ENCODE measurements around the gene PLEKHG7. TPM values are rescaled to one million over a fixed set of nuclear protein-coding genes. Genes with fewer than 3 reads are reported as not detected.

Gene PLEKHG7
- total RNA-seq, 1 donor from 2014 or later, result not detected

- Mint-ChIP-seq H3K4me3 (ENCODE audit: low read depth) (no peak overlapping the region), H3K9me3 (no peaks in the 10 kb centered on the region), H3K27me3 (ENCODE audit: low read depth) (peaks cover 2% of the 10 kb centered on the region), H3K27ac (no peak overlapping the region), H3K36me3 (ENCODE audit: low read depth) (no peaks in the 10 kb centered on the region), H3K4me1 (ENCODE audit: low read depth) (no peaks in the 10 kb centered on the region)
- DNase-seq (ENCODE audit: low spot score), result no peak
- intact Hi-C loops (cut with micrococcal nuclease), result no loop called here
These were observed 15.7 kb downstream of the PLEKHG7 start for GRCh38 chr12:92718483-92718990.

- Mint-ChIP-seq H3K36me3 (ENCODE audit: low read depth) (no peaks in the 10 kb centered on the region), H3K27me3 (ENCODE audit: low read depth) (peaks cover 4% of the 10 kb centered on the region), H3K27ac (no peak overlapping the region), H3K4me3 (ENCODE audit: low read depth) (no peak overlapping the region), H3K4me1 (ENCODE audit: low read depth) (no peaks in the 10 kb centered on the region), H3K9me3 (no peaks in the 10 kb centered on the region)
- no peak for DNase-seq (ENCODE audit: low spot score)
- intact Hi-C loops (cut with micrococcal nuclease), result no loop called here
These were observed 16.9 kb downstream of the PLEKHG7 start for GRCh38 chr12:92719674-92720073.

GRCh38 chr12:92721130-92721529, 18.3 kb downstream of the PLEKHG7 start:
- no peaks in the 10 kb centered on the region for H3K36me3 Mint-ChIP-seq (ENCODE audit: low read depth)
- no peak overlapping the region for H3K4me3 Mint-ChIP-seq (ENCODE audit: low read depth)
- intact Hi-C loops (cut with micrococcal nuclease), result no loop called here
- no peaks in the 10 kb centered on the region for H3K9me3 Mint-ChIP-seq
- H3K27ac Mint-ChIP-seq, result no peak overlapping the region
- peaks cover 5% of the 10 kb centered on the region for H3K27me3 Mint-ChIP-seq (ENCODE audit: low read depth)
- DNase-seq (ENCODE audit: low spot score), result no peak
- H3K4me1 Mint-ChIP-seq (ENCODE audit: low read depth), result no peaks in the 10 kb centered on the region

- no peak for DNase-seq (ENCODE audit: low spot score)
- peaks cover 5% of the 10 kb centered on the region for H3K27me3 Mint-ChIP-seq (ENCODE audit: low read depth)
- H3K36me3 Mint-ChIP-seq (ENCODE audit: low read depth), result no peaks in the 10 kb centered on the region
- no peak overlapping the region for H3K27ac Mint-ChIP-seq
- H3K4me3 Mint-ChIP-seq (ENCODE audit: low read depth), result no peak overlapping the region
- no peaks in the 10 kb centered on the region for H3K9me3 Mint-ChIP-seq
- no peaks in the 10 kb centered on the region for H3K4me1 Mint-ChIP-seq (ENCODE audit: low read depth)
- intact Hi-C loops (cut with micrococcal nuclease), result no loop called here
These were observed 18.9 kb downstream of the PLEKHG7 start for GRCh38 chr12:92721656-92722055.

GRCh38 chr12:92722897-92723296, 20.1 kb downstream of the PLEKHG7 start:
- intact Hi-C loops (cut with micrococcal nuclease), result no loop called here
- Mint-ChIP-seq H3K27ac (no peak overlapping the region), H3K9me3 (no peaks in the 10 kb centered on the region), H3K4me3 (ENCODE audit: low read depth) (no peak overlapping the region), H3K27me3 (ENCODE audit: low read depth) (peaks cover 5% of the 10 kb centered on the region), H3K36me3 (ENCODE audit: low read depth) (no peaks in the 10 kb centered on the region), H3K4me1 (ENCODE audit: low read depth) (no peaks in the 10 kb centered on the region)
- no peak for DNase-seq (ENCODE audit: low spot score)

GRCh38 chr12:92726850-92727249, 24.1 kb downstream of the PLEKHG7 start:
- DNase-seq (ENCODE audit: low spot score), result no peak
- peaks cover 5% of the 10 kb centered on the region for H3K27me3 Mint-ChIP-seq (ENCODE audit: low read depth)
- intact Hi-C loops (cut with micrococcal nuclease), result no loop called here
- no peaks in the 10 kb centered on the region for H3K9me3 Mint-ChIP-seq
- H3K4me1 Mint-ChIP-seq (ENCODE audit: low read depth), result no peaks in the 10 kb centered on the region
- H3K36me3 Mint-ChIP-seq (ENCODE audit: low read depth), result no peaks in the 10 kb centered on the region
- no peak overlapping the region for H3K4me3 Mint-ChIP-seq (ENCODE audit: low read depth)
- no peak overlapping the region for H3K27ac Mint-ChIP-seq

- H3K4me3 Mint-ChIP-seq (ENCODE audit: low read depth), result no peak overlapping the region
- no peaks in the 10 kb centered on the region for H3K36me3 Mint-ChIP-seq (ENCODE audit: low read depth)
- H3K9me3 Mint-ChIP-seq, result no peaks in the 10 kb centered on the region
- H3K27me3 Mint-ChIP-seq (ENCODE audit: low read depth), result no peaks in the 10 kb centered on the region
- H3K4me1 Mint-ChIP-seq (ENCODE audit: low read depth), result no peaks in the 10 kb centered on the region
- H3K27ac Mint-ChIP-seq, result no peak overlapping the region
- intact Hi-C loops (cut with micrococcal nuclease), result no loop called here
- DNase-seq (ENCODE audit: low spot score), result no peak
These were observed 27.1 kb downstream of the PLEKHG7 start for GRCh38 chr12:92729773-92730305.

GRCh38 chr12:92730758-92731157, 28.0 kb downstream of the PLEKHG7 start:
- no peak overlapping the region for H3K4me3 Mint-ChIP-seq (ENCODE audit: low read depth)
- intact Hi-C loops (cut with micrococcal nuclease), result no loop called here
- no peaks in the 10 kb centered on the region for H3K36me3 Mint-ChIP-seq (ENCODE audit: low read depth)

GRCh38 chr12:92732216-92732615, 29.4 kb downstream of the PLEKHG7 start:
- H3K4me3 Mint-ChIP-seq (ENCODE audit: low read depth), result no peak overlapping the region
- H3K36me3 Mint-ChIP-seq (ENCODE audit: low read depth), result no peaks in the 10 kb centered on the region
- intact Hi-C loops (cut with micrococcal nuclease), result no loop called here
- H3K9me3 Mint-ChIP-seq, result no peaks in the 10 kb centered on the region
- no peak for DNase-seq (ENCODE audit: low spot score)
- H3K27ac Mint-ChIP-seq, result no peak overlapping the region
- H3K27me3 Mint-ChIP-seq (ENCODE audit: low read depth), result no peaks in the 10 kb centered on the region
- no peaks in the 10 kb centered on the region for H3K4me1 Mint-ChIP-seq (ENCODE audit: low read depth)

More at GRCh38 chr12:92730758-92731157, 28.0 kb downstream of the PLEKHG7 start:
- Mint-ChIP-seq H3K27me3 (ENCODE audit: low read depth) (no peaks in the 10 kb centered on the region), H3K27ac (no peak overlapping the region), H3K4me1 (ENCODE audit: low read depth) (no peaks in the 10 kb centered on the region), H3K9me3 (no peaks in the 10 kb centered on the region)
- DNase-seq (ENCODE audit: low spot score), result no peak

- H3K4me1 Mint-ChIP-seq (ENCODE audit: low read depth), result no peaks in the 10 kb centered on the region
- no peak overlapping the region for H3K27ac Mint-ChIP-seq
- no peak for DNase-seq (ENCODE audit: low spot score)
- H3K36me3 Mint-ChIP-seq (ENCODE audit: low read depth), result no peaks in the 10 kb centered on the region
- intact Hi-C loops (cut with micrococcal nuclease), result no loop called here
- no peaks in the 10 kb centered on the region for H3K9me3 Mint-ChIP-seq
- H3K4me3 Mint-ChIP-seq (ENCODE audit: low read depth), result no peak overlapping the region
- H3K27me3 Mint-ChIP-seq (ENCODE audit: low read depth), result peaks cover 1% of the 10 kb centered on the region
These were observed 29.9 kb downstream of the PLEKHG7 start for GRCh38 chr12:92732716-92733115.

GRCh38 chr12:92733181-92733580, 30.4 kb downstream of the PLEKHG7 start:
- H3K4me1 Mint-ChIP-seq (ENCODE audit: low read depth), result no peaks in the 10 kb centered on the region
- DNase-seq (ENCODE audit: low spot score), result no peak
- H3K4me3 Mint-ChIP-seq (ENCODE audit: low read depth), result no peak overlapping the region
- intact Hi-C loops (cut with micrococcal nuclease), result no loop called here
- no peaks in the 10 kb centered on the region for H3K36me3 Mint-ChIP-seq (ENCODE audit: low read depth)
- no peak overlapping the region for H3K27ac Mint-ChIP-seq
- peaks cover 1% of the 10 kb centered on the region for H3K27me3 Mint-ChIP-seq (ENCODE audit: low read depth)
- H3K9me3 Mint-ChIP-seq, result no peaks in the 10 kb centered on the region

- DNase-seq (ENCODE audit: low spot score), result no peak
- no peak overlapping the region for H3K27ac Mint-ChIP-seq
- H3K36me3 Mint-ChIP-seq (ENCODE audit: low read depth), result no peaks in the 10 kb centered on the region
- H3K4me1 Mint-ChIP-seq (ENCODE audit: low read depth), result no peaks in the 10 kb centered on the region
- no peak overlapping the region for H3K4me3 Mint-ChIP-seq (ENCODE audit: low read depth)
- no peaks in the 10 kb centered on the region for H3K9me3 Mint-ChIP-seq
- peaks cover 1% of the 10 kb centered on the region for H3K27me3 Mint-ChIP-seq (ENCODE audit: low read depth)
- intact Hi-C loops (cut with micrococcal nuclease), result no loop called here
These were observed 30.9 kb downstream of the PLEKHG7 start for GRCh38 chr12:92733661-92734060.

GRCh38 chr12:92735131-92735721, 32.4 kb downstream of the PLEKHG7 start:
- Mint-ChIP-seq H3K36me3 (ENCODE audit: low read depth) (no peaks in the 10 kb centered on the region), H3K27ac (no peak overlapping the region), H3K4me3 (ENCODE audit: low read depth) (no peak overlapping the region), H3K9me3 (no peaks in the 10 kb centered on the region), H3K4me1 (ENCODE audit: low read depth) (no peaks in the 10 kb centered on the region), H3K27me3 (ENCODE audit: low read depth) (peaks cover 7% of the 10 kb centered on the region)
- no peak for DNase-seq (ENCODE audit: low spot score)
- intact Hi-C loops (cut with micrococcal nuclease), result no loop called here

Data from activated T-helper 2 cell treated with anti-CD3 and anti-CD28 coated beads, Interferon-gamma antibody, Interleukin-2, Interleukin-4, amounts not matched to agents 10 μg/mL and 5 μg/mL and 100 μg/mL, durations not matched to agents 14 hours and 24 hours and 36 hours (primary cell).